ENCODE data around the gene ANKRD55.
A peak's percentile ranks its signal among the peaks of the same experiment; 100 is the strongest.

ANKRD55 gene

DNA sequence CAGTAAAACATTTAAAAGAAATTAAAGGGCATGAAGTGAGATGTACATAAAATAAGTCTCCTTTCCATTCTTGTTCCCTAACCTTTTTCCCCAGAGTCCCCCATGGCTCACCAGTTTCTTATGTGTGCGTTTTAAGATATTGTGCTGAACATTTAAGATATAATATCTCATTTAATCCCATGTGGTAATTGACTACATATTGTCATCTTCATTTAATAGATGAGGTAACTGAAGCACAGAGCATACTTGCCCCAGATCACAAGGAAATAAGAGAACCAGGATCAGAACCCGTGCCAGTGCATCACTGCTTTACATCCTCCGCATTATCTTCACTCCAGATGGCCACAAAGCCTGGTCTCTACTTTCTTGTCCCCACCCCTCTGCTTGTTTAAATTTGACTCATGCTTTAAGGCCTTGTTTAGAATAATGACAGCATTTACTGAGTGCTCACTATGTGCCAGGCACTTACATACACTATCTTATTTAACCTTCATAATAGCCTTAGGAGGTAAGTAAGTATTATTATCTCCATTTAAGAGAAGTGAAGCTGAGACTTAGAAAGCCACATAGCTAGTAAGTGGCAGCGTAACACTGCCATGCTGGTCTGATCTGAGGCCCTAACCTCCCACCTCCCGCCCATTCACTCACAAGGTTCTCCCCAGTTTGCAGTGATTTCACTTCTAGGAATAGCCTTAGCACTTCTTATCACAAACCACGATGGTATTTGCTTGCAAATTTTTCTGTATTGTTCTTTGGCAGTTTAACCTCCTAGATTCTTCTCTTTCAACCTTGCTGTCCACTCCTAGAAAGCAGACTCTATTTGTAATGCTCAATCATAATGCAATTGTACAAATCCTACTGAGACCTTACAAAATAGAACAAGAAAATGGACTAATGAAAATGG is 160.0 kb downstream of the ANKRD55 start:
- no peak for FAIRE-seq

DNA sequence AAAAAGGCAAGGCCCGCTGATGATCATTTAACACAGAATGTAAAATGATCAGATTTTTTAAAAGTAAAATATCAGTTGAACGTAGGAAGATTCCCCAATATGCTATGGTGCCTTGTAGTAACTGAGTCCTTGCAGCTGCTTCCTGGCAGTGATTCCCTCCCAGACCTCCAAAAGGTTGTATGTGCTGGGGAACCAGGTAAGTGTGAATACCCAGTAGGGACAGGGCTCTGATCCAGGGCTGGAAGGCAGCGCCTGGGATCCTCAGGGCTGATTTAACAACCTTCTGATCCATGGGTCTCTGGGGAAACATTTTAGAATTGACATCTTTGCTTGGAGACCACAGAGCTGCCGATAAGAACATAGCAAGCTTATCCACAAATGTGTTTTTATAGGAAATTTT is 161.7 kb downstream of the ANKRD55 start:
- FAIRE-seq = no peak

DNA sequence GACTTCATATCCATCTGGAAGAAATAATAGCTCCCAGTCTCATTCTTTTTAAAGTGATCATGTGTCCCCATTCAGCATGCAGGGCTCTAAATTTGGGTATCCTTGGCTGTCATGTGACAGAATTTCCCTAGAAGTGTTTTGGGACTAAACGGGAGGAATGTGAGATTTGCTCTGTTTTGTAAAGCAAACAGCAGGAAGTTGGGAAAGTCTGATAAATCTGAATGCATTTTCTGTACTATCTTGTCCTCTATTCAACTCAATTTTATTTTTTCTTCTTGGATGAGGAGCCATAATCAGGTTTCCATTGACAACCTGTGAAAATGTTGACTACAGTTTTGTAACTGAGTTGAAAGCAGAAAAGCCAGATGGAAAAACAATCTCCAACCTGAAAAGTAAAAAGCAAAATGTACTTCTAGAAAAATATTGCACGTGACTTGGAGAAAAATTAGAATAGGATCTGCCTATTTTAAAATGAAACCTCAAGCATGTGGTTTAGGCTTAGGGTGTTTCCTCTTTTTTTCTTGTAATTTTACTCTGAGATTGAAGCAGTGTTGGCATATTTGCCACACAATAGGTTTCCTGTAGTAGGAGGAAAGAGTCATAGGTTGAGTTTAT is 162.2 kb downstream of the ANKRD55 start:
- FAIRE-seq = peak; percentile 8

DNA sequence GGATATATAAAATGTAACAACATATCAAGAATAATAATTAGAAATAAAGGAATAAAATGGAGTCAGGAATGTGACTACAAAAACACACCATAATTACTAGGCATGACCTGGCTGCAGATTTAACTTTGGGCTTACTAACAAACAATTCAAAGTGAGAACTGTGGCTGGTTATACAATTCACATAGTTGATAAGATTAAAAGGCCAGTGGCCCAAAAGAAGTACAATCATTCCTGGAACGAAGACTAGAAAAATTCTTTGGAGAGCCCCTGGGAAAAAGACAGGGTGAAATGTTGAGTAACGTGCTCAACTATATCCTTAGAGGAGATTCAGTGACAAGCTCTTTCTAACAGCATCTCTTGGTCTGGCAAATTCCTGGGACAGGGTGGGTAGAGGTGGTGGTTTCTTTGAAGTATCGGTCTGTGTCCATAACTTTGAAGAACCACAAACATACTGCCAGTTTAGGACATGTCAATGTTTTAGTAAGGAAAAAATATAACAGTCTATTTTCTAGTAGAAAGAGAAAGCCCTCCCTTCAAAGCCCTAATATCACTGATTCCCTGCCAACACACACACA is 163.4 kb downstream of the ANKRD55 start:
- FAIRE-seq = no peak

DNA sequence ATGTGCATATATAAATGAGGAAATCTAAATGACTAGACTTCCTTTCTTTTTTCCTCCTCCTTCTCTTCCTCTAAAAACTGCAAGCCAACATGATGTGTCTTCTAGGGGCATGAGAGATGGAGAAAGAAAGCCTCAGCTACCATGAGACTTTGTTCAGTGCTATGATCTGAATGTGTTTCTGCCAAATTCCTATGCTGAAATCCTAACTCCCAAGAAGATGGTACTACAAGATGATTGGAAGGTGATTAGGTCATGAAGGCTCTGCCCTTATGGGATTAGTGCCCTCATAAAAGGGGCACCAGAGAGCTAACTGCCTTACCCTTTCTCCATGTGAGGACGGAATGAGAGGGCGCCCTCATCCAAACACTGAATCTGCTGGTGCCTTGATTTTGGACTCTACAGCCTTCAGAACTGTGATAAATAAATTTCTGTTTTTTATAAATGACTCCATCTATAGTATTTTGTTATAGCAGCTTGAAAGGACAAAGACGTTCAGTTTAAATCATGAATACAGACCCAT is 166.1 kb downstream of the ANKRD55 start:
- no peak for FAIRE-seq

DNA sequence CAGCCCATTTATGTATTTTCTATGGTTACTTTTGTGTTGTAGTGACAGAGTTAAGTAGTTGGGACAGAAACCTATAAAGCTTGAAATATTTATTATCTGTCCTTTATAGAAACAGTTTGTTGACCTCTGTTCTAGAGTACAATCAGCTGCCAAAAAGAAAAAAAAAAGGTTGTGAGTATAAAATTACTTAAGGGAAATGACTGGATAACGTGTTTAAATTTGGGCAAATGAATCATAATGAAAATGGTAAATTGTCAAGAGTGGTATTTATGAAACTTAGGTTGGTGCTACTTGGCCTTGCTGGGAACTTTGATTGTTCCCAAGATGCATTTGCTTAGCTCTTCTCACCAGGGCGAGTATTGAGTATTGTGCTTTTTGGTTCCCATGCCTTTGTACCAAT is 168.1 kb downstream of the ANKRD55 start:
- no peak for FAIRE-seq

DNA sequence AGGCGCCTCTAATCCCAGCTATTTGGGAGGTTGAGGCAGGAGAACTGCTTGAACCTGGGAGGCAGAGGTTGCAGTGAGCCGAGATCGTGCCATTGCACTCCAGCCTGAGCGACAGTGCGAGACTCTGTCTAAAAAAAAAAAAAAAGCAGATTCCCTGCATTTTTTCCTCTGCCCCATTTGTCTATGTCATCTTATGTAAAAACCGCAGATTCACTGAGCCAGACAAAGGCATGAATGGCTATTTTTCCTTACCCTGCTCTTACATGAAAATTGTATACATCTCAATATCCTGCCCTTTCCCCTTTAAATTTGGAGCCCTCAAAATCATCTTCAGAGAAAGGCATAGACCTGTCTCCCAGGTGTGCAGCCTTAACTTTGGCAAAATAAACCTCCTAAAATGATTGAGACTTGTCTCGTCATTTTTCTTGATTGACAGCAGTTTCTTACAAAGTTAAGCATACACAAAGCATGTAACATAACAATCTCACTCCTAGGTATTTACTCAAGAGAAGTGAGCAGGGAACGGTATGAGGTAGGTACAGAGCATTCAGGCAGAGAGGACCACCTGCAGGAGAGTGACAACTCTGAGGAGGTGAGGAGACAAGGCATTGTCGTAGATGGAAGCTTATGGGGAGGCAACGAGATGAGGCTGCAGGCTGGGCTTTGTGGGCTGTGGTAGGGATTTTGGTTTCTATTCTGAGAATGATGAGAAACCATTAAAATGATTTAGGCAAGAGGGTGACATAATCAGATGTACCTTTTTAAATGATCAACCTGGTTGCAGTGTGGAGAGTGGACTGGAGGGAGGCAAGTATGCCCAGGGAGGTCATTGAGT is 172.6 kb downstream of the ANKRD55 start:
- FAIRE-seq = no peak

DNA sequence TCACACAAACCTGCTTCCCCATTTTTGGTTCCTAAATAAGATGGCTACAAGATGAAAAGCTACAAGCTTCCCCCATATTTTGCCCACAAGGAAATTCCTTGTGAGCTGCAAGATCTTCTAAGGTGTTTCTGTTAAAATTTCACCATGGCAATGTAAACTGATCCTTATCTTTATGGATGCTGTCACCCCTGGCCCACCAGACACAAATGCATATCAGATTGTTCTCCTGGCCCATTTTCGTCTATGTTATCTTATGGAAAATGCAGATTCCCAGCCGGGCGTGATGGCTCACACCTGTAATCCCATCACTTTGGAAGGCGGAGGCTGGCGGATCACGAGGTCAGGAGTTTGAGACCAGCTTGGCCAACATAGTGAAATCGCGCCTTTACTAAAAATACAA is 173.3 kb downstream of the ANKRD55 start:
- FAIRE-seq = no peak

DNA sequence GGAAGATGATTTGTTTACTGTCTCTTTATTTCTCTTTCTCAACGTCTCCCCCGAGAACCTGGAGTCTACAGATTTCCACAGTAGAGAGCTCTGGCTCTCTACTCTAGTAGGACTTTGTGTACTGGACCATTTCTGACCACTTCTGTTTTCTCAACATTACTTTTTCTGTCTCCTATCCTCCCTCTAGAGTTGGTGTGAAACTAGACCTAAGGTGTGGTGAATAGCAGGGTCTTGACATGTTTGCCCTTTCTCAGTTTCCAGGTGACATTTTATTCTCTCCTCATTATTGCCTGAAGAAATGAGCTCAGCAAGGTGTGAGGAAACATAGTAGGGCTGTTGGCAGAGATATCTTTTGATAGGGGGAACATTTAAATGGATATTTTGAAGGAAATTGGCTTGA is 176.3 kb downstream of the ANKRD55 start:
- no peak for FAIRE-seq

DNA sequence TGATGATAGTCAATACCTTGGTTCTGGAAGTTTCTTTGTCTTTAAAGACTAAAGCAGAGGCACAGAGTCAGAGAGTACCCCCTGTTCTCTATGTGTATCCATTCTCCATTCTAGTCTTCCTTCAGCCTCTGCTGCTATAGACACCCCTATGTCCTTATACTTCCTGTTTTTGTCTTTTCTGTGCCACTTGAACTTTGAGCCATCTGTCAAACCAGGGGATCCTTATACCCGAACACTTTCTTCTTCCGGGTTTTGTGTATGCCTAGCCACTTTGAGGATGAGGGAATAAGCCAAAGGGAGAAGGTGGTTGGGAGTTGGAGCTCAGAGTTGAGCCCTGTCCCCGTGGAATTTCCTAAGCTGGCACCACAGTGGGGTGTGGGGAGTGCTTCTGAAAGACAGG is 177.3 kb downstream of the ANKRD55 start:
- no peak for FAIRE-seq

DNA sequence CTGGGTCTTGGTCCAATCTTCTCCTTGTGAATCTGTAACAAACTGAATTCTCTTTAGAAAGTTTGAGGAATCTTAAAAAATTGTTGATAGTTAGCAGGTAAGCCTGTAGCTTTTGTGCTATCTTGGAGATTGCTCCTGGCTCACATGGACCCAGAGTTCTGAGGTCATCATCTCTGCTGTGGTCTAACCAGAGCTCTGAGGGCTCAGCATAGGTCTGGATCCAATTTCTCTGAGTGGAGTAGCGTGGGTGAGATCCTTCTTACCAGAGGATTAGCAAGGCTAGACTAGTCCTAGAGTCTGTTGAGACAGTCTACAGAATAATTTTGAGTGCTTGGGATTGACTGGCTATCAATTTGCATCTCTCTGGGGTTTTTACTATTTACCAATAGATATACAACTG is 177.8 kb downstream of the ANKRD55 start:
- no peak for FAIRE-seq

DNA sequence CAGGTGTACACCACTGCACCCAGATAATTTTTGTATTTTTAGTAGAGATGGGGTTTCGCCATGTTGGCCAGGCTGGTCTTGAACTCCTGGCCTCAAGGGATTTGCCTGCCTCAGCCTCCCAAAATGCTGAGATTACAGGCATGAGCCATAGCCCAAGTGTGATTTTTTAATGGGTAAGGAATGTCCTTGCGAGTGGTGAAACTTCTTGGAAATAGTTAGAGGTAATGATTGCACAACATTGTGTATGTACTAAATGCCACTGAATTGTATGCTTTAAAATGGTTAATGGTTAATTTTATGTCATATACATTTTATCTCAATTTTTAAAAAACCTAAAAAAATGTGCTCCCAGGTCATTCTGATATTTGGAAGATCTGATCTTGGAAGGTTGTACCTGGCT is 178.5 kb downstream of the ANKRD55 start:
- no peak for FAIRE-seq

DNA sequence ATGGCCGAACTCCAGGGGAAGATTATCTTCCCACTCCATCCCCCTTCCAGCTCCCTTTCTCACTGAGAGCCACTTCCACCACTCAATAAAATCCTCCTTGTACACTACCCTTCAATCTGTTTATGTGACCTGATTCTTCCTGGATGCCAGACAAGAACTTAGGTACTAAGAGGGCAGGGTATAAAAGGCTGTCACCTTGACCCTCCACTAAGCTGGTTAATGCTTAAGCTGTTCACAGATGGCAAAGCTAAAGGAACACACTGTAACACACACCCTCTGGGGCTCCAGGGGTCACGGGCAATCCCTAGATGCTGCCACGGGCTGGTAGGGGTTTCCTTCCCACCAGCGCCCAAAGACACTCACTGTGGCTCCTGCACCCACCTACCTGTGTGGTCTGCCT is 179.8 kb downstream of the ANKRD55 start:
- FAIRE-seq = no peak

DNA sequence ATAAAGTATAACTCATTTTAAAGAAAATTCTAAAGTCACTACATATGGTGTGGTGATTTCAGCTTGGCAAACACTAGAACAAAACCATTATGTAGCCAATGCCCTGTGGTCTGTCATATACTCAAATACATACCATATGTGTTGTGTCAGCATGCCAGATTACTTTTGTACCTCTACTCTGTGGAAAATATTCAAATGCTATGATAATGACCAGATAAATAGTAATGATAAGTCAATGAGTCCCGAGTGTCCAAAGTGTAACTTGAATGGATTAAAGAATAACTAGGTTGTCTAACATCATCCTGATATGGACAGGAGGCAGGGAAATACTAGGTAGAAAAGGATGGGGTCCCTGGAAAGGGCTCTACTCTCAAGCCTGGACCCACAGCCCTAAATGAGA is 180.4 kb downstream of the ANKRD55 start:
- no peak for FAIRE-seq

DNA sequence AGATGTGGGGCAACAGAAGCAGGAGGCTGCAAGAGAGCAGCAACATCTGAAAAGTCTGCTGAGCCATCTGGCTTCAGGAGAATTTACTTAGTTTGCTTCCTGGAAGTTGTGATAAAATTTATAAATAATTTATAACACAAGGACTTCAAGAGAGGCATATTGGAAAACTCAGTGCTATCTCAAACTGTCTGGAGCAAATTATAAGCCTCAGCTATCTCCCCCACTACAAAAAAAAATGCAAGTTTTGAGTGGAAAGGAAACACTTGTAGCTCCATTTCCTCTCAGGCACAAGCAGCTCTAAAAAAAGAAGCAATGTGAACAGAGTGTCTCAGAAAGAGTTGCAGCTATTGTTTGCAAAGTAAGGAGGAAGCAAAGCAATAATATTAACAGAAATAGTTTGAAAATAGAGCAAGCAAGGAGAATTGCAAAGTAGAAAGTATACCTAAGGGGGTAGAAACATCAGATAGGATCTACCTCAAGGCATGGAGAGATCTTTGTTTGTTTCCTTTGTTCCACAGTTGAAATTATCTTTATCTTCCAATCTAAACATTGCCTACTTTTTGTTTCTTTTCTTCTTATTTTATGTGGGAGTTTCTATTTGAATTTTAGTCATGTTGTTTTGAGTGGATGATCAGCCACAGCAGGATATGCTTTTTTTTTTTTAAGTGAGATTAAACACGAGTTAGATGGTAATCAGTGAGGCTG is 182.4 kb downstream of the ANKRD55 start:
- peak; percentile 31 for FAIRE-seq

Measured in endometrium (tissue), 2 donors.